Peyer's patch (tissue), 4 donors: ENCODE data around the gene CTAGE15. TPM values are rescaled to one million over a fixed set of nuclear protein-coding genes. Genes with fewer than 3 reads are reported as not detected.
"Not testable (repeated sequence)": the region's sequence is repeated elsewhere in the genome, so short reads cannot be mapped to it uniquely, and the experiment has no call there.

Experiments
- DNase-seq, 3 donors: peaks; one replicate each; pipeline ENCODE4 v3.0.0-alpha.2; 2017 to 2019
- H3K27ac ChIP-seq, 4 donors: fragments of 200-600 bp; sonication (generic); one replicate each; pipeline ENCODE4 v1.5.1; 2016 to 2019
- H3K27me3 ChIP-seq, 2 donors: fragments of 200-600 bp; sonication (generic); one replicate each; pipeline ENCODE4 v1.5.1; 2019
- H3K36me3 ChIP-seq, 3 donors: fragments of 200-600 bp; sonication (generic); one replicate each; pipeline ENCODE4 v1.5.1; 2016 to 2019
- H3K4me1 ChIP-seq, 4 donors: fragments of 200-600 bp; sonication (generic); one replicate each; pipeline ENCODE4 v1.5.1; 2016 to 2019
- H3K4me3 ChIP-seq, 4 donors: fragments of 200-600 bp; sonication (generic); 1 replicate in 3 of 4; 2 replicates in 1 of 4; pipeline ENCODE4 v1.5.1; 2016 to 2019; ENCODE audit warnings: mild to moderate bottlenecking in 1 of 4
- H3K9me3 ChIP-seq, 4 donors: fragments of 200-600 bp; sonication (generic); one replicate each; pipeline ENCODE4 v1.5.1; 2016 to 2019; ENCODE audit warnings: mild to moderate bottlenecking in 1 of 4
- small RNA-seq, 2 donors: library from RNA; depleted of rRNA; stranded (forward); fragments of <200 nt; gene quantifications; one replicate each; pipeline ENCODE3, GENCODE V24; 2016
- total RNA-seq, 4 donors: library from RNA; depleted of rRNA; stranded (reverse); fragments of >200 nt; gene quantifications; one replicate each; pipeline ENCODE4 v1.1.0, GENCODE V29; 2016
- TF ChIP-seq, protein P1 (sequence below), 6 experiments: fragments of 450-650 bp in 4 of 6; fragments of 200-600 bp in 2 of 6; sonication (generic) in 1 of 6; IDR thresholded peaks; one replicate each; pipeline ENCODE4 v1.5.1; 2017 to 2019; ENCODE audit warnings: antibody characterized with exemption in 6 of 6, mild to moderate bottlenecking in 3 of 6, moderate library complexity in 1 of 6

Gene CTAGE15
- total RNA-seq, 4 donors from 2014 or later, result 0.70 to 11.6 (median 3.4) TPM; not detected in 1

DNA sequence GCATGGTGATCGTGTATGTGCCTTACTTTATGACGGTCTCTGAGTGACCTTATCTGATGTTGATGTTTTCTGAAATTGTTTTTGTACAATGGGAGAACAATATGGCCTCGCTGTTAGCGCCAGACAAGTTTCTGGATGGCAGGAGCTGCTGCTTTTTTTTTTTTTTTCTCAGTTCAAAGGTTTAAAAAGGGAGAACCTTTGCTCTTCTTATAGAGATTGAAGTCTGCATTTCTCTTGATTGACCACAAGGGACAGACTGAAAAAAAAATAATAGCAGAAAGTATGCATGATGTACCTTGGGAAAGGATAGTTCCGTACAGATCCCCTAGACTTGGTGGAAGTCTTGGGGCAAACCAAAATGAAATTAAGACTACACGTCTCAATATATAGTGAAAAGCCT lies 43.9 kb downstream of the CTAGE15 start:
- not testable (repeated sequence) for H3K9me3 ChIP-seq, H3K27ac ChIP-seq, H3K36me3 ChIP-seq, H3K27me3 ChIP-seq, H3K4me1 ChIP-seq, H3K4me3 ChIP-seq, DNase-seq
- TF ChIP-seq, protein P1, sequence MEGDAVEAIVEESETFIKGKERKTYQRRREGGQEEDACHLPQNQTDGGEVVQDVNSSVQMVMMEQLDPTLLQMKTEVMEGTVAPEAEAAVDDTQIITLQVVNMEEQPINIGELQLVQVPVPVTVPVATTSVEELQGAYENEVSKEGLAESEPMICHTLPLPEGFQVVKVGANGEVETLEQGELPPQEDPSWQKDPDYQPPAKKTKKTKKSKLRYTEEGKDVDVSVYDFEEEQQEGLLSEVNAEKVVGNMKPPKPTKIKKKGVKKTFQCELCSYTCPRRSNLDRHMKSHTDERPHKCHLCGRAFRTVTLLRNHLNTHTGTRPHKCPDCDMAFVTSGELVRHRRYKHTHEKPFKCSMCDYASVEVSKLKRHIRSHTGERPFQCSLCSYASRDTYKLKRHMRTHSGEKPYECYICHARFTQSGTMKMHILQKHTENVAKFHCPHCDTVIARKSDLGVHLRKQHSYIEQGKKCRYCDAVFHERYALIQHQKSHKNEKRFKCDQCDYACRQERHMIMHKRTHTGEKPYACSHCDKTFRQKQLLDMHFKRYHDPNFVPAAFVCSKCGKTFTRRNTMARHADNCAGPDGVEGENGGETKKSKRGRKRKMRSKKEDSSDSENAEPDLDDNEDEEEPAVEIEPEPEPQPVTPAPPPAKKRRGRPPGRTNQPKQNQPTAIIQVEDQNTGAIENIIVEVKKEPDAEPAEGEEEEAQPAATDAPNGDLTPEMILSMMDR (IDR thresholded peaks at IDR 0.05), result peak in 3 of 6 experiments; percentile 27 to 42 (median 41)

DNA sequence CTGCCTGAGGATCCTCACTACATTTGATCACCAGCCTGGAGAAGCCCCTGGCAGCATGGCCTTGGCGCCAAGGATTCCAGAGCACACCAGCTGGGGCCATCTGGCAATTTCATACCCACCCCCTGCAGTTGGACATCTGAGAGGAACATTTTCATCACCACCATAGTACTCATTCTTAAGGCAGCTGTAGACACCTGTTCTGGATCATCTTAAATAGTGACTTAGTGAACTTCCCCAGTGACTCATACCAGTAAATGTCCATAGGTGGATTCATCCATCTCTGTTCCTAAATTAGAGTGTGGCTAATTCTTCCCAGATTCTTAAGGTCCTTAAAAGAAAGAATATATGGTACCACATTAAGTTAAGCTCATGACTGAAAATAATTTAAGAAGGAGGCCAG lies 45.6 kb downstream of the CTAGE15 start:
- H3K4me1 ChIP-seq, H3K27ac ChIP-seq, H3K4me3 ChIP-seq, H3K36me3 ChIP-seq, H3K9me3 ChIP-seq, H3K27me3 ChIP-seq, DNase-seq: not testable (repeated sequence)

DNA sequence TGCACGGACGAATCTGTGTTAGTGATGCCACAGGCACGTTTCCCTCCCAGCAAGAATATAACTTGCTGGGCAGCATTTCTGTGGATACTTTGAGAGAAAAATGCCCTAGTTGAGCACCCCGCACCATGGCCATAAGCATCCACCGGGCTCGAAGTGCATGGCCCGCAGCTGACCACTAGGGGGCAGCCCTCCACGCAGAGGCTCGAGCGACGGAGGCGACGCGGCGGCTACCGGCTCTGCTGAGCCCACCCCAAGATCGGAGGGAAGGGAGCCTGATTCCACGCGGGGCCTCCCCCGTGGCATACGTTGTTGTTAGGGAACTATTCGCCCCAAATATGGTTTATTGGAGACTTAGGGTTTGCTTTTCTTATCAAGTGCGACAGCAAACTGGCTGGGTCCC lies 48.5 kb downstream of the CTAGE15 start:
- TF ChIP-seq, protein P1 (IDR thresholded peaks at IDR 0.05), result peak in 1 of 6 experiments; percentile 38
- H3K27ac ChIP-seq, H3K4me1 ChIP-seq, H3K27me3 ChIP-seq, H3K9me3 ChIP-seq, H3K36me3 ChIP-seq: not testable (repeated sequence)
- peak in 1 of 3 donors; percentile 63 for DNase-seq
- H3K4me3 ChIP-seq, result peak overlapping the region in 1 of 4 donors; percentile 33

DNA sequence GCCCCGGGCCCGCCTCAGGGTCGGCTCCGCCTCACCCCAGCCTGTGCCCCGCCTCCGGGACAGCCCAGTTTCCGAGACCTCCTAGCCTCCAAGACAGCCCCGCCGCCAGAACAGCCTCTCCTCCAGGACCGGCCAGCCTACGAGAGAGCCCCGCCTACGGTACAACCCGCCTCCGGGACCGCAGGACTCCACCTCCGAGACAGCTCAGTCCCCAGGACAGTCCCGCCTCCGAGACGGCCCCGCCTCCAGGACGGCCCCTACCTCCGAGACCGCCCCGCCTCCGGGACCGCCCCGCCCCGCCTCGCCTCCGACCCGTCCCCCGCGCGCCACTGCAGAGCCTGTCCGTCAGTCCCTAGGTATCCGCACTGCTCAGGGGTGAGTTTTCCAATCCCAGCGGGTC lies 49.0 kb downstream of the CTAGE15 start, which contains the start of gene TCAF2:
TSS of gene TCAF2 (plus strand) at position 329 of the 400 bp plus-strand sequence.
- DNase-seq, result peak in 1 of 3 donors; percentile 85
- not testable (repeated sequence) for H3K27me3 ChIP-seq
- peak within 1 kb of the TSS in 2 of 4 donors; percentile 48 to 52 for H3K27ac ChIP-seq

GRCh38 chr7:143621175-143621574 lies 49.6 kb downstream of the CTAGE15 start:
- not testable (repeated sequence) for H3K36me3 ChIP-seq, H3K9me3 ChIP-seq, H3K27me3 ChIP-seq, DNase-seq, H3K27ac ChIP-seq, H3K4me1 ChIP-seq
- peak overlapping the region in 1 of 4 donors; percentile 44 for H3K4me3 ChIP-seq

More for the DNA sequence above, 49.0 kb downstream of the CTAGE15 start, which contains the start of gene TCAF2:
- H3K4me3 ChIP-seq, result peak within 1 kb of the TSS in 2 of 4 donors; percentile 31 to 44
- not testable (repeated sequence) for H3K36me3 ChIP-seq, H3K4me1 ChIP-seq, H3K9me3 ChIP-seq

DNA sequence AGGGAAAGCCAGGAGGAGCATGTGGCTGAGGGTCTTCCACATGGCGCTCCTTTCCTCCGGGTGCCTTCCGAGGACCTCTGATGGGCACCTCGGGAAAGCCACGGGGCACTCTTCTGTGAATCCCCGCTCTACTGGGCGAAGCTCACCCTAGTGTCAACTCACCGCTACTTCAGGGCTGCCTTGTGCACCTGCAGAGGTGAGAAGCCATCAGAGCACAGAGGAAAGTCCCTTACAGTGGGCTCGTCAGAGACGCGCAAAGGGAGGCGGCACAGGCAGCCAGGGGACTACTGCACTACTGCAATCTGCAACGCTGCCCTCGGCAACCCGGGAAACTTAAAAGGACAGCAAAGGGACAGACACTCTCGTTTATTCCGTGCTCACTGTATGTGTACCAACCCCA lies 50.5 kb downstream of the CTAGE15 start:
- H3K27ac ChIP-seq, H3K36me3 ChIP-seq, H3K4me1 ChIP-seq, DNase-seq, H3K9me3 ChIP-seq, H3K4me3 ChIP-seq, H3K27me3 ChIP-seq: not testable (repeated sequence)

Small RNA genes within 50 kb of the gene (small RNA-seq; reads per million reads assigned to genes)
- 0 reads per million in 2 donors for gene AC073264.2
- gene RNU6-162P, result 0 reads per million in 2 donors

Other genes with a start within 250 kb of the CTAGE15 start
- gene FAM131B, start 209.1 kb upstream of the CTAGE15 start, total RNA-seq, result under 1 TPM in 3 of 4 donors, not detected in 1; 0.66 to 0.83 (median 0.80) TPM
- 10 to 100 TPM; 47.0 to 88.0 (median 55.9) TPM for gene ZYX, start 190.5 kb upstream of the CTAGE15 start, total RNA-seq
- 10 to 100 TPM; 52.5 to 81.3 (median 63.9) TPM for gene EPHA1, start 162.9 kb upstream of the CTAGE15 start, total RNA-seq
- gene TAS2R60, start 128.3 kb upstream of the CTAGE15 start, total RNA-seq, result 1 to 10 TPM in 1 of 4 donors, not detected in 3; 1.3 TPM
- gene TAS2R41, start 93.9 kb upstream of the CTAGE15 start, total RNA-seq, result not detected
- gene TCAF2, start 49.2 kb downstream of the CTAGE15 start, total RNA-seq, result 10 to 100 TPM in 1 of 4 donors, 1 to 10 TPM in 3; 1.7 to 19.8 (median 5.0) TPM
- 1 to 10 TPM in 3 of 4 donors, not detected in 1; 1.5 to 2.9 (median 1.7) TPM for gene CTAGE6, start 185.9 kb downstream of the CTAGE15 start, total RNA-seq